GM10266 (cell line): ENCODE data around the gene CTDNEP1.
A peak's percentile ranks its signal among the peaks of the same experiment; 100 is the strongest.

Source experiments
- DNase-seq: peaks from one replicate; pipeline ENCODE4 v3.0.0; 2012; ENCODE audit errors: extremely low spot score
- TF ChIP-seq, protein P1 (sequence below): IDR thresholded peaks from 2 replicates; pipeline ENCODE4 v1.5.1; 2012; ENCODE audit warnings: mild to moderate bottlenecking, low read depth; ENCODE audit not compliant: control insufficient read depth, insufficient read depth; ENCODE audit errors: missing control alignments

The CTDNEP1 gene

DNA sequence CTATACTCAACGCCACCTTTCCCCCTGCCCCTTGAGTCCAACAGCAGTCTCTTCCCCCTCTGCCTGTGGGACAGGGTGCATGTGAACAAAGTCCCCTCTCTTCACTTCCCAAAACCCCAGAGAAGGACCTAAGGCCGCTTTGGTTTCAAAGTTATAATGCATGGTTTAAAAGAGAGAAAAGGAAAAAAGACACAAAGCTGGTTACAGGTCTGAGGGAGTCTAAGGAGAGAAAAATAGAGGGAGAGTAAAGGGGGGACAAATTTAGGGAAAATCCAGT lies 8.1 kb downstream of the CTDNEP1 start:
- TF ChIP-seq, protein P1, sequence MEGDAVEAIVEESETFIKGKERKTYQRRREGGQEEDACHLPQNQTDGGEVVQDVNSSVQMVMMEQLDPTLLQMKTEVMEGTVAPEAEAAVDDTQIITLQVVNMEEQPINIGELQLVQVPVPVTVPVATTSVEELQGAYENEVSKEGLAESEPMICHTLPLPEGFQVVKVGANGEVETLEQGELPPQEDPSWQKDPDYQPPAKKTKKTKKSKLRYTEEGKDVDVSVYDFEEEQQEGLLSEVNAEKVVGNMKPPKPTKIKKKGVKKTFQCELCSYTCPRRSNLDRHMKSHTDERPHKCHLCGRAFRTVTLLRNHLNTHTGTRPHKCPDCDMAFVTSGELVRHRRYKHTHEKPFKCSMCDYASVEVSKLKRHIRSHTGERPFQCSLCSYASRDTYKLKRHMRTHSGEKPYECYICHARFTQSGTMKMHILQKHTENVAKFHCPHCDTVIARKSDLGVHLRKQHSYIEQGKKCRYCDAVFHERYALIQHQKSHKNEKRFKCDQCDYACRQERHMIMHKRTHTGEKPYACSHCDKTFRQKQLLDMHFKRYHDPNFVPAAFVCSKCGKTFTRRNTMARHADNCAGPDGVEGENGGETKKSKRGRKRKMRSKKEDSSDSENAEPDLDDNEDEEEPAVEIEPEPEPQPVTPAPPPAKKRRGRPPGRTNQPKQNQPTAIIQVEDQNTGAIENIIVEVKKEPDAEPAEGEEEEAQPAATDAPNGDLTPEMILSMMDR: no peak
- no peak for DNase-seq

DNA sequence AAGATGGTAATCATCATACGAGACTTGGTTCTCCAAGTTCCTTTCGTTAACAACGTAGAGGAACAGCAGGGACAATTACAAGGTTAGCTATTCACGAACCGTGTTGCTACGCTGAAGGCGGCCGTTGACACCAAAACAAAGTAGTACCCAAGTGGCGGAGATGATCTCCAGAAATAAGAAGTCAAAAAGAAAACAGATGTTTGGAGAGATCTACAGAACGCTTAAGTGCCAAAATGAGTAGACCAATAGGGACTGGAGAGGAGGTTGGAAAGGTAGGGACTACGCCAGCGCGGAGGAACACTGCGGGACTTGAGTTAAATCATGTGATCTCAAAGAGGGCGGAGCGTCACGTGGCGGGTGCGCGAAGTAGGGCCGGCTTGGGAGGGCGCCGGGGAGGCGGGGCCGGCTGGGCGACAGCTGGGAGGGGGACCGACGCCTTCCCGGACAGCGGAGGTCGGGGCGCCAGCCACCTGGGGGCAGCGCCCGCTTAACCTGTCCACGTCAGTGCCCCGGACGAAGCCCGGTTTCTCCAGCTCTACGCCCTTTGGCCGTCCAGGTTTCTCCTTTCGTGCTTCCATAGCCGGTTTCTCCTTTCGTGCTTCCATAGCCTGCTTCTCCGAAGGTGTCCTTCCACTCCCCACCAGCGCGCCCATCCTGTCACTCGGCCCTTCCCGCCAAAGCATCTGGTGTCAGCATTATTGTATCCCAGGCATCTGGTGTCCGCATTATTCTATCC lies 8.6 kb downstream of the CTDNEP1 start:
- DNase-seq: peak; percentile 92
- TF ChIP-seq, protein P1: peak; percentile 7

DNA sequence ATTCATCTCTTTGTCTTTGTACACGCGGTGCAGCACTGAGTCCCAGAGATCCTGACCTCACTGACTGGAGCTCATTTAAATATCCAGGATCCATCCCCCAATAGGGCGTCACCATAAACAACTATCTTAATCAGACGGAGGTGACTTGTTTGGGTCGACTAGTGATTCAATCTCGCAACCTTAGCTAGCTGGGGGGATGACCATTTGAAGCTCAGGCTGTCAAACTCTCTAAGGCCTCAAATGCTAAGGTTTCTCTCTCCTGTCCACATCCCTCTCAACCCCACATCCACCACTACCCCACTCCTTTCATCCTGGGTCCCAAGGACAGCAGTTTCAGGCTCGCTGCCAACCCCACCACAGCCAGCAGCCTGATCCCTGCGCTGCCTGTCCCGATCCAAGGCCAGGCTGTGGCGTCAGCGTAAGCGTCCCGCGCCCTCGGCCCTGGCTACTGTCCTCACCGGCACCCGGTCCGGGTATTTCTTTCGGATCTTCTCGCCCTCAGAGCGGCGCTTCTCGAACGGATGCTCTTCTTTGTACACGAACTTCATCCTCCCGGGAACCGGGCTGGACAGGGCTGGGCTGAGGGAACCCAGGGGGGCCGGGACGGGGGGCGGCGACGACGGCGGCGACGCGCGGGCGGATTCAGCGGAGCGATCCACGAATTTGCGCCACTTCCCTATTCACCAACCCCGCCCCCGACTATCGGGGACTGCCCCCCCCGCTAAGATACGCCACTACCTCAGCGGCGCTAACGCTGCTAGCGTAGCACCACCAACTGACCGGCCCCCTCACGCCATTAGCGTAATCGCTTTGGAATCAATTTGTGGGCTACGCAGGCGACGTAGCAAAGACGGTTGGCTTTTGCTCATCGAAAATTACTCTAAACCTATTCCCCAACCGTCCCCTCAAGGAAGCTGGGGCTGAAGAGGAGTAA lies 9.5 kb downstream of the CTDNEP1 start, which contains the start of gene GABARAP:
Gene GABARAP, minus strand, starts transcription at position 667 of the 934 bp plus-strand sequence. Its CDS starts 119 bp downstream, at position 548.
- TF ChIP-seq, protein P1: no peak
- DNase-seq: peak; percentile 85

DNA sequence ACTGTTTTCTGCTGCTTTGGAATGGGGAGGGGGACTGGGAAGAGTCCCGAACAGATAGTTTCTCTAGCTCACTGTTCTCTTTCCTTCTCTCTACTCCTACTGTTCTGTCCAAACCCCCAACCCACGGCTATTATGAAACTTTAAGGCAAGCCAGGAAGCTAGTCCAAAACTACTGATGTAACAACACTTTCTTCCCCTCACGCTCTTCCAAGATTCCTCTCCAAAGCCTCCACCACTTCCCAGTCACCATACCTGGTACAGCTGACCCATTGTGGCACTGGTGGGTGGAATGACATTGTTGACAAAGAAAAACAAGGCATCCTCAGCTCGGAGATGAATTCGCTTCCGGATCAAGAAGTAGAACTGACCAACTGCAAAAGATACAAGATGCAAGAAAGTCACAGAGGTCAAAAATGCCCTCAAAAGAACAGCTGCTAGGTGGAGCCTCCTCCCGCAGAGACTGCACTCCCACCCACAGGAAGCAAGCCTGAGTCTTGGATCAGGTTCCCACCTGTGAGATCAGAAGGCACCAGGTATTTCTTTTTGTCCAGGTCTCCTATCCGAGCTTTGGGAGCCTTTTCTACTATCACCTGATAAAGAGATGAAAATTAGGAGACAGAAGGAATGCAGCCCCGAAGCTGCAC lies 10.3 kb downstream of the CTDNEP1 start:
- DNase-seq: no peak
- TF ChIP-seq, protein P1: no peak

DNA sequence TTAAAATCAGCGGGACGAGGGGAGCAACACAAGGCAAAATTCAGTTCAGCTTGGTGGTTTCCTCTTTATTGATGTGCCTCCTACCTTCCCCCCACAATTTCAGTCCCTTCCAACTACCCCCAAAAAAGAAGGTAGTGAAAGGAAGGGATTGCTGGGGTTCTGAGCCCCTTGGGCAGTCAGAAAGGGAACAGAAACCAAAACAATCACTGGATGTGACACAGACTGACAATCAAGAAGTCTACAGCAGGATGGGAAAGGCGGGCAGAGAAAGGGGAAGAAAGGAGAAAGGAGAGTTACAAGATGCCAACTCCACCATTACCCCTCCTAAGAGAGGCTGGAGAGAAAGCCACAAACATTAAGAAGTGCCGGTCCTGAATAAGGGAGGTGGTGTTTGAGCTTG lies 11.2 kb downstream of the CTDNEP1 start:
- TF ChIP-seq, protein P1: no peak
- DNase-seq: no peak

DNA sequence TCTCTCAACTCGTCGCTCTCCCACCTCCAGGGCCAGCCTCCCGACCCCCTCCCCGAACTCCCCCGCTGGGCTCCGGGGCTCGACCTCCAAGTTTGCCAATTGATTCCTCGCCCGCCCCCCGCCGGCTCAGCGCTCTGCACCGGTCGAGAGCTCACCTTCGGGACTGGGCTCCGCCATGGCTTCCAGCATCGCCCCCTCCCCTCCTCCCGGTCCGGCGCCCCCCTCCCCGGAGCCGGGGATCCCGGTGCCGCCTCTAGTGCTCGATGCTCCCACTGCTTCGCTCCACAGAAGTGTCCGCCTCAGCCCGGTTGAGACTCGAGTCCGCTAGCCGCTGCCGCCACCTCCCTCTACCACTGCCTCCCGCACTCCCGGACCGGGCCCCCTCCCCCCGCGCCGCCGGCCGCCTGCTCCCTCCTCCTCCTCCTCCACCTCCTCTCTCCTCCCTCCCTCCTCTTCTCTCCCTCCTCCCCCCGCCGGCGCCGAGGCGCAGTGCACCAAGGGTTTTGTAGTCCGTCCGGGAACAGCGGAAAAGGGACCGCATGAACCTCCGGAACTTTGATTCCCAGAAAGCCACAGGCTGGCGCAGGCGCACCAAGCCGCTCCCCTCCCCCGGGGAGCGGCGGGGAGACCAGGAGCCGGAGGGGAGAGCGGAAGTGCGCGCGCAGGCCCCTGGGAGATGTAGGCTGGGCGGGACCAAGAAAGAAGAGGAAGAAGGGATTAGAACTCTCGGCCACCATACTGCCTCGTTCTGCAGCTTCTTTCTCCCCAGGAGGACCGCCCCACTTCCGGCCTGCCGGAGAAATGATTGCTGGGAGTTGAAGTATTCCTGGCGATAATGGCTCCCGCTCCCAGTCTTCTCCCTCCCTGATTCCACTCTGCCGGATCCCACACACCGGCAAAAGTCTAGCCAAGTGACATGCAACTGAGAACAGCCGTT lies 12.2 kb downstream of the CTDNEP1 start, which contains the start of gene PHF23:
Gene PHF23, minus strand, starts transcription at position 367 of the 937 bp plus-strand sequence. Its CDS starts 178 bp downstream, at position 189.
- TF ChIP-seq, protein P1: no peak
- DNase-seq: peak; percentile 99
